Urothelium cell line (cell line): Measurements from ENCODE around the gene ZNF157.
A peak's percentile ranks its signal among the peaks of the same experiment; 100 is the strongest.
"Not testable (repeated sequence)": the region's sequence is repeated elsewhere in the genome, so short reads cannot be mapped to it uniquely, and the experiment has no call there.

Experiments used
- DNase-seq: peaks from one replicate; pipeline ENCODE4 v3.0.0; 2011; ENCODE audit warnings: low spot score, mixed read lengths
- FAIRE-seq: peaks from 2 replicates; lab custom pipeline; 2011; peaks lifted over from hg19 to GRCh38; lab: Jason Lieb, UNC

The ZNF157 gene

DNA sequence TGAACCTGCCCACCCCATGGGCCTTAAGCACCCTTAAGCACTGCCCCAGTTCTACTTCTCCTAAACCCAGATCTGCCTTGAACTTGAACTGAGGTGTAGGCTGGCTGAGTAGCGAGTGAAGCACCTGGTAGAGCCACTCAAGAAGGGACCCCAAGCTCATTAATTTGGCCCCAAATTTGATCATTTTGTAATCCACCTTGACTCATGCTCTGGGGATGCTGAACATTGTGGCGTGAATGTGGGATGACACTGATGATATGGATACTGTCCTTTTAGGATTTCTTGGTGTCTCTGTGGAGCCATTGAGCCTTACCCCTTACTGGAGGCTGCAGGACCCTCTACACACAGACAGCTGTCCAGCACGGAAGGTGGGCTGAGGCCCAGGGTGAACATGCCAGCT is at the start of gene ZNF157:
Gene ZNF157, plus strand, starts transcription at position 301 of the 400 bp plus-strand sequence. Its CDS starts 91 bp downstream, at position 392.
- DNase-seq: no peak
- FAIRE-seq: no peak

DNA sequence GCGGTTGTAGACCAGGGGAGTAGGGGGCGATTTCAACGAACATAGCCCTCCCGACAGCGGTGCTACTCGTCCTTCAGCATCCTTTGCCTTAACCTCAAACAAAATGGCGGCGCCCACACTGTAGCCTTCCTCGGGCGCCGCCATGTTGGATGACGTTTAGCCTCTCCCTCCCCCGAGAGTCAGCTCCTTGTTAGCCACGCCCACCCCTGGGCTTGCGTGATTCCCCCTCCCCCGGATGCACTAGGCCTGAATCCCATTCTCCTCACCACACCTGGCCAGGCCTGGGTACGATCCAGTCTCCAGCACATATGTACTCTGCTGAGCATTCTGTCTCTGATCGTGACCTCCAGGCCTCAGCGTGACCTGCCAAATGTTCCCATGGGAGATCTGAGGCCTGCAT is 49.0 kb upstream of the ZNF157 start:
- DNase-seq: no peak
- no peak for FAIRE-seq

DNA sequence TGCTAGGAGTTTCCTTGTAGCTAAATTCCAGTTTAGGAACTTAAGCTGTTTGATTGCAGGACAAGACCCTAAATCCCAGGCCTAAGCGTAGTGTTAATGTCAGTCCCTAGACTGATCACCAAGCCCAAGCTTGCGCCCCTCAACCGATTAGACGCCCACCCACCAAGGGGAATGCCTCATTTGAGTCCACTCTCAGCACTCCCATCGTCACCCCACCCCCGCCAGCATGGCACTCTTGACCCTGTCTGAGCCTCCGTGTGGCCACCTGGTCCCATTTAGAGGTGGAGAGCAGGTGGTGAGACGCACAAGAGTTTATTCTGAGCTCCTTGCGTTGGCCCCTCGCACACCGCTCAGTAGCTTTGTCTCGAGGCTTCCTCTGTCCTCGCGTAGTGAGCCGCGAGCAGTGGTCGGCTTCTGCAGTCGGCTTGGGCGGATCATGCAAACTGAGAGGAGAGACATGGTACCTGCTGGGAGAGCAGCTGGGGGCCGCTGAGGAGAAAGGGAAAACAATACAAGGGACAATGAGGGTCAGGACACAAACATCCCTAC is 48.5 kb upstream of the ZNF157 start:
- FAIRE-seq (no peak), DNase-seq (no peak)

DNA sequence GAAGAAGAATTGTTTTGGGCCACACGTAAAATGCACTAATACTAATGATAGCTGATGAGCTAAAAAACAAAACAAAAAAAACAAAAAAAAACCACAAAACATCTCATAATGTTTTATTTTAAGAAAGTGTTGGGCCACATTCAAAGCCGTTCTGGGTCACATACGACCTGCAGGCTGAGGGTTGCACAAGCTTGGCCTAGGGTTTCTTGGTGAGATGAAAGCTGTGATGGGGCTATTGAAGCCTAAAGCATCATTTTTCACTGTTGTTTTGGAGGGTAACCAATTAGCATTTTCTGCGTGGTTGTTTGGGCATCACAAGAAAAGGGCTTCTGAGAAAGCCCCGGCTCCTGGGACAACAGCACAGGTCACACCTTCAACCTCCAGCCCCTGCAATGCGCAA is 42.5 kb upstream of the ZNF157 start:
- FAIRE-seq (no peak), DNase-seq (no peak)

DNA sequence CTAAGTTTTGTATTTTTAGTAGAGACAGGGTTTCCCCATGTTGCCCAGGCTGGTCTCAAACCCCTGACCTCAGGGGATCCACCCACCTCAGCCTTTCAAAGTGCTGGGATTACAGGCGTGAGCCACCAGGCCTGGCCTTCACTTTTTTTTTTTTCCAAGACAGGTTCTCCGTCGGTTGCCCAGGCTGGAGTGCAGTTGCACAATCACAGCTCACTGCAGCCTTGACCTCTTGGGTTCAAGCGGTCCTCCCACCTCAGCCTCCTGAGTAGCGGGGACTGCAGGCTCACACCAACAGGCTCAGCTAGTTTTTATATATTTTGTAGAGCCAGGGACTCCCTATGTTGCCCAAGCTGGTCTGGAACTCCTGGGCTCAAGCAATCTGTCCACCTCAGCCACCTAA is 37.6 kb upstream of the ZNF157 start:
- not testable (repeated sequence) for DNase-seq, FAIRE-seq

DNA sequence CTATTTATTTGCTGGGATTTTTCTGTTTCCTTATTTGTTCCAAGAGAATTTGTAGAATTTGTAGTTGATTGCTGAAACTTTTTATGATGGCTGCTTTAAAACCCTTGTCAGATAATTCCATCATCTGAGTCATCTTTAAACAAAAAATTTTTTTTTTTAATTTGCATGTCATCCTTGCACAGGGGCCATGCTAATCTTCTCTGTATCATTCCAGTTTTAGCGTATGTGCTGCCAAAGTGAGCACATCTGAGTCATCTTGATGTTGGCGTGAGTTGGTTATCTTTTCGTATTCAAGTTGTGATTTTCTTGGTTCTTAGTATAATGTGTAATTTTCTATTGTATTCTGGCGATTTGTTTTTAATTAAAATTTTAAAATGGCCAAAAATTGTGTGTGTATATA is 18.7 kb upstream of the ZNF157 start:
- FAIRE-seq (no peak), DNase-seq (no peak)

DNA sequence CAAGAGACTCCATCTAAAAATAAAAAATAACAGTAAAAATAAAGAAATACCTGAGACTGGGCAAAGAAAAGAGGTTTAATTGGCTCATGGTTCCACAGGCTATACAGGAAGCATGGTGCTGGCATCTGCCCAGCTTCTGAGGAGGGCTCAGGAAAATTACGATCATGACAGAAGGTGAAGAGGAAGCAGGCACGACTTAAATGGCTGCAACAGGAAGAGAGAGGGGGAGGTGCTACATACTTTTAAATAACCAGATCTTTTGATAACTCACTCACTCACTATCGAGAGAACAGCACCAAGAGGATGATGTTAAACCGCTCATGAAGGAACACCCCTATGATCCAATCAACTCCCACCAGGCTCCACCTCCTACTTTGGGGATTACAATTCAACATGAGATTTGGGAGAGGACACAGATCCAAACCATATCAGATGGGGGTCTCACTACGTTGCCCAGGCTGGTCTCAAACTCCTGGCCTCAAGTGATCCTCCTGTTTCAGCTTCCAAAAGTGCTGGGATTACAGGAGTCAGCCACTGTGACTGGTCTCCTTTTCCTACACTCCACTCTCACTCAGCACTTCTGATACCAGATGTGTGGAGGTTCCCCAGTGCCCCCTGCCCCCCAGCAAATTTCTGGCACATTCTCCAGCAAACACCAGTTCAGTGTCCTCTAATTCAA is 11.9 kb upstream of the ZNF157 start:
- DNase-seq: no peak
- no peak for FAIRE-seq

DNA sequence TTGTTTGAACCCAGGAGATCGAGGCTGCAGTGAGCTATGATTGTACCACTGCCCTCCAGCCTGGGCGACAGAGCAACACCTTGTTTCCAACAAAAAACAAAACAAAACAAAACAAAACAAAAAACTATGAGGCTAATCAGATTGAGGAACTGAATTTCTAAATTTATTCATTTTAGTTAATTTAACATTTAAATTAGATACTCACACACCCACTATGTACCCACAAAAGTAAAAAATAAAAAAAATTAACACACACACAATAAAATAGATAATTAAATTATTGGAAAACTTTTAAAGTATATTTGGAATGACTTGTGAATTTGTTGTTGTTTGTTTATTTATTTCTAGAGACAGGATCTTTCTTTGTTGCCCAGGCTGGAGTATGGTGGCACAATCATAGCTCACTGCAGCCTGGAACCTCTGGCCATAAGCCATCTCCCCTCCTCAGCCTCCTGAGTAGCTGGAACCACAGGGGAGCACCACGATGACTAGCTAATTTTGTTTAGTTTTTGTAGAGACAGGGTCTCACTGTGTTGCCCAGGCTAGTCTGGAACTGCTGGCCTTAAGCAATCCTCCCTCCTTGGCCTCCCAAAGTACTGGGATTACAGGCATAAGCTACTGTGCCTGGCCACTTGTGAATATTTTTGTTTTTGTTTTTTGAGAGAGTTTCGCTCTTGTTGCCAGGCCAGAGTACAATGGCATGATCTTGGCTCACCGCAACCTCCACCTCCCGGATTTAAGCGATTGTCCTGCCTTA is 9.8 kb upstream of the ZNF157 start:
- DNase-seq (no peak), FAIRE-seq (no peak)

DNA sequence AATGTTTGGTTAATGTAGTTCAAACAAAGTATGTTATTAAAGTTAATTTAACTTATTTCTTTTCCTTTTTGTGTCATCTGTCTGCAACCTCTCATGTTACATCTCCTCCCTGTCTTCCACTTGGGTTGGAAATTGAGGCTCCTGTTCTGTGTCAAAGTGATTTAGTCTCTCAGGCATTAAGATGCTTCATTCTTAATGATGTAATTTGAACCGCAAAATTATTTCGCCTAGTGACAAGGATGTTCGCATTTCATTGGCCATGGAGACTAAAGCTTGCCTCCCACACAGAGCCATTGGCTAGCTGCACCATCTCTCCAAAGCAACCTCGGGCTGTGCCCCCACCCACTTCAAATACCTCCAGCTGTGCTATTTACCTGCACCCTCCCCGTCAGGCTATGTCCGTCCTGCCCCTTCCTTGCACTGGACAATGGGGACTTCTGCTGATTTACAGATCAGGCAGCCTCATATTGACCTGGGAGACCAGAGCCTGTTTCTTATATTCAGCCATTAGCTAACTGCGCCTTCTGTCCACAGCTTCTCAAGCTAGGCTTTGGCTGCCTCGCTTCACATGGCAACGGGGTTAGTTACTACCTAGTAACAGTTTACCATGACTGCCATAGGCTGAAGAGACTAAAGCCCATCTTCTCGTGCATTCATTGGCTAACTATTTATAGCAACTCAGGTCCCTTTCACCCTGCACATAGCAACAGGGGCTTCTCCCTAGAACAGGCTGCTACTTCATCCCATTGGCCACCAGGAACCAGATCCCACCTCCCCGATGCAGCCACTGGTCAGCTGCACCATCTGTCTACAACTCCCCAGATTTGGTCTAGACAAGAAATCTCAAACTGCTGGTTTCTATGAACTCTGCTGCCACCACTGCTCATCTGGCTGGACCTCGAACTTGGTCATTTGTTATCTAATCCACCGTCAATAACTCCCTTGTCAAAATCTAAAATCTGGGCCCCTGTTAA is 8.6 kb upstream of the ZNF157 start:
- peak; percentile 32 for FAIRE-seq
- peak; percentile 78 for DNase-seq

DNA sequence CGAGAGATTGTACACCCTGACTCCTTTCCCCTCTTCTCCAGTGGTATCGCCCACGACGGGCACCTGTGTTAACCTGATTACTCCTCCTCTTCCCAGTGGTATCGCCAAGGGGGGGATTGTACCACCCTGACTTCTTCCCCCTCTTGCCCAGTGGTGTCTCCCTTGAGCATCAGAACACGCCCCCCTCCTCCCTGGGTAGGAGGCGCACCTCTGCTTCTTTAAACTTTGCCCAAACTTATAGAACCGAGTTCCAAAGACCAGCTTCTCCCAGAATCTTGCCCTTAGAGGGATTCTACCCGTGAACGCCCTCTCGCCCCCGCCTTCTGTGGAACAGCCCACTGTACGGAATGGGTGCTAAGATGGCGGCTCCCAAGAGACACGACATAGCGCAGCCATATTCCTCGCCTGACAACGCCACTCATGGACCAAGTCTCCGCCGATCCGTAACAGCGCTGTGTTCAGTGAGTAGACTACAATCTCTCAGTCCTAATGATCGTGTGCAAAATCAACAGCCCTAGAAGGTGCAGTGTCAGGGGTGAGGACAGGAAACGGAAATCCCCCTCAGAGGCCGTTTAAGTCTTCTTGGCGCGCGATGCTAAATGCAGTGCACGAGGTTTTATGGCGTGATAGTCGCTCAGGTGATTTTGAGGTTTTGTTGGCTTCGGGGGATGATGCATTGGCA is 4.2 kb upstream of the ZNF157 start:
- peak; percentile 27 for FAIRE-seq
- peak; percentile 78 for DNase-seq

DNA sequence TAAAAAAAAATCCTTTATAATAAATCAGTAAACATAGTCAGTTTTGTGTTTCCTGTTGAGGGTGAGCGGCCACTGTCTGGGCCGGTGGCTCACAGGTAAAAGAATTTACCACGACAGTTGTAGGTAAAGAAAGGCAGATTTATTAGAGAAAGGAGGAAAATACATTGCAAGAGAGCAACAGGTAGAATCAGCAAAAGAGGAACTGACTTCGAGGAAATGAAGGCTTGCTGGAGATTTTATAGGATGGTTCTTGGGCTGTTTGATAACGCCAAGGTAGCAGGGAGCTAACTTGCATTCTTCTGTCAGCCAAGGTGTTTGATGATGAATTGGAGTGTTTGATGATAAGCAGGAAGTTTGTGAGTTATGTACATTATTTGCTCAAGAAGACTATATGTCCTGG is 2.8 kb downstream of the ZNF157 start:
- no peak for FAIRE-seq
- DNase-seq: no peak

DNA sequence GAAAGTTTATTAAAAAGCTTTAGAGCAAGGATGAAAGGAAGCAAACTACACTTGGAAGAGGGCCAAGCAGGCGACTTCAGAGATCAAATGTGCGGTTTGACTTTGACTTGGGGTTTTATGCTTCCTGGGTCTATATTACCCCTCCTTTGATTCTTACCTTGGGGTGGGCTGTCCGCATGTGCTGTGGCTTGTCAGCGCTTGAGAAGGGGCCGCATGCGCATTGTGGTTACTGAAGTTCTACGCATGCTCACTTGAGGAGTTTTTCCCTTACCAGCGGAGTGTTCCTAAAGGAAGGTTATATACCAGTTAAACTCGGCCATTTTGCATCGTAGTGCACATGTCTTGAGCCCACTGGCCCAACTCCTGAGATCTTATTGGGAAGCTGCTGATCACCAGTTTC is 9.9 kb downstream of the ZNF157 start:
- FAIRE-seq: no peak

DNA sequence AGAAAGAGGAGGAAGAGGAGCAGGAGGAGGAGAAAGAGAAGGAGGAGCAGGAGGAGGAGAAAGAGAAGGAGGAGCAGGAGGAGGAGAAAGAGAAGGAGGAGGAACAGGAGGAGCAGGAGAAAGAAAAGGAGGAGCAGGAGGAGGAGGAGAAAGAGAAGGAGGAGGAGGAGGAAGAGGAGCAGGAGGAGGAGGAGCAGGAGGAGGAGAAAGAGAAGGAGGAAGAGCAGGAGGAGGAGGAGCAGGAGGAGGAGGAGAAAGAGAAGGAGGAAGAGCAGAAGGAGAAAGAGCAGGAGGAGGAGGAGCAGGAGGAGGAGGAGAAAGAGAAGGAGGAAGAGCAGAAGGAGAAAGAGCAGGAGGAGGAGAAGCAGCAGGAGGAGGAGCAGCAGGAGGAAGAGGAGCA is 10.5 kb downstream of the ZNF157 start:
- not testable (repeated sequence) for FAIRE-seq, DNase-seq

More for the DNA sequence above, 9.9 kb downstream of the ZNF157 start:
- DNase-seq: no peak

DNA sequence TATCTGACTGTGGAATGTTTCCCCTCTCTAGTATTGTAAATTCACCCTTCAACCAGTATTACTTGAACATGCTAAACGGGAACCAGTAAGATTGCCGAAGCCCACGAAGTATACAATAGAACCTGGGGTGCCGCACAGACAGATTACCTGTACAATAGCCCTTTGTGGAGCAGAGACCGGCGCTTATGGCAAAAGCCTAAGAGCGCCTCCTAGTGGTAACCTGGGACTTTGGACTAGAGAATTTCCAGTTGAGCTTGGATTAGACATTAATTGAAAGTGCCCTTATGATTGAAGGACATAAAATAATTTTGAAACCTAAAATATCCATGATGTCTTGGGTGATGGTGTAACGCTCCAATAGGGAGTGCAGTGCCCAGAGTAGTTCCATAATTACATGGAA is 14.1 kb downstream of the ZNF157 start:
- DNase-seq (peak; percentile 46), FAIRE-seq (no peak)

DNA sequence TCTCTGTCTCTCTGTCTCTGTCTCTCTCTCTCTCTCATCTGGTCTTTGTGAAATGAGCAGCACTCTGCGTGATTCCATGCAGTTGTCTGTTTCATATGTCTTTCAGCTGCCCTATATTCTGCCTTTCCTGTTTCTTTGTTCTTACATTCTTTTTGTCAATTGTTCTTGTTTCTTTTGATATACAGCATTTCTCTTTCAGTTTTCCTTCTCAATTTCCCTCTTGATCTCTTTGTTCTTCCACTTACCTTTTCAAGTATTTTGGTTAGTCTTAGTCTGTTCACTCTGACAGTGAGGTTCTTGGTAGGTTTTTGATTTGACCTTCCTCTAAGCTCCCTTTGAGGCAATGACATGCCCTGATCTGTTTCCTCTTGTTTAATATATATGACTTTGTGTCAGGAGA is 20.4 kb downstream of the ZNF157 start:
- DNase-seq (no peak), FAIRE-seq (no peak)

DNA sequence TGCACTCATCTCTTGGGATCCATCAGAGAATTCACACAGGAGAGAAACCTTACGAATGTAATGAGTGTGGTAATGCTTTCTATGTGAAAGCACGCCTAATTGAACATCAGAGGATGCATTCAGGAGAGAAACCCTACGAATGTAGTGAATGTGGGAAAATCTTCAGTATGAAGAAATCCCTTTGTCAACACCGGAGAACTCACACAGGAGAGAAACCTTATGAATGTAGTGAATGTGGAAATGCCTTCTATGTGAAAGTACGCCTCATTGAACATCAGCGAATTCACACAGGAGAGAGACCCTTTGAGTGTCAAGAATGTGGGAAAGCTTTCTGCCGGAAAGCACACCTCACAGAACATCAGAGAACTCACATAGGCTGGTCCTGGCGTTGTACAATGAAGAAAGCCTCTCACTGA is 42.8 kb downstream of the ZNF157 start:
- no peak for FAIRE-seq
- no peak for DNase-seq

DNA sequence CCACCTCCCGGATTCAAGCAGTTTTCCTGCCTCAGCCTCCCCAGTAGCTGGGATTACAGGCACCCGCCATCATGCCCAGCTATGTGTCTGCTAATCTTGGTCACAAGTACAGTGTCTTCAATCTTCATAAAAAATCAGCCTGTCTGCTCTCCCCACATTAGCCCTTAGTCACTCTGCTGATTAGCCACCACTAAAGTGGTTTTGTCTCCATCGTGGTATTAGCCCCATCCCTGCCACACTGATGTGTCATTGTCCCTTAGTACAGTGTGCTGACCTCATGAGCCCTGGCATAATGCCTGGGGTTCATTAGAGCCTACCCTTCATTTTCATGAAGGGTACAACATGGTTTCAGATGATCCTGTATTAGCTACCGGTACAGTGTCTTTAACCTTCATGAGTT is 49.9 kb downstream of the ZNF157 start:
- FAIRE-seq (no peak), DNase-seq (no peak)

DNA sequence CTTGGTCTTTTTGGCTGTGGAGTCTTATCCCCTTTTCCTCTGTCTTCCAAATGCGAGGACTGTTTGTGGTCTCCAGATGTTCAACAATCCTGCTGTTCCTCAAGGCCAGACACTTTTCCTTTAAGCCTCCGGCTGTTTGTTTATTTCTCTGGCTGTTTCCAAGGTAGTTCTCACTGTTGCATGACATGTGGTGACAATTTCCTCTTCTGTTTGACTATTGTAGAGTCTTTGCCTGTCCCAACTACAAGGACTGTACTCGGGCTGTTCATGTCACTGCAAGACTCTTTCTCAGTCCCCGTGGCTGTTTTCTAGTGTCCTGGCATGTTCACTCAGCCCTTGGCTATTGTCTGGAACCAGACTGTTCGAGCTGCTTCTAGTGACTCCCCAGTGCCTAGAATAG is 50.6 kb downstream of the ZNF157 start:
- DNase-seq (no peak), FAIRE-seq (no peak)

DNA sequence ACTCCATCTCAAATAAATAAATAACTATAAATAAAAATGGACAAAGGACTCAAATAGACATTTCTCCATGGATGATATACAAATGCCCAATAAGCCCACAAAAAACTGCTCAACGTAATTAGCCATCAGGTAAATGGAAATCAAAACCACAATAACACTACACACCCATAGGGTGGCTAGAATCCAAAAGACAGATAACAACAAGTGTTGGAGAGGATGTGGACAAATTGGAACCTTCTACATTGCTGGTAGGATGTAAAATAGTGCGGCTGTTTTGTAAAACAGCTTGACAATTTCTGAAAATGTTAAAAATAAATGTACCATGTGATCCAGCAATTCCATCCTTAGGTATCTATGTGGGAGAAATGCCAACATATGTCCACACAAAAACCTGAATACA is 52.1 kb downstream of the ZNF157 start:
- FAIRE-seq: no peak
- DNase-seq: no peak

DNA sequence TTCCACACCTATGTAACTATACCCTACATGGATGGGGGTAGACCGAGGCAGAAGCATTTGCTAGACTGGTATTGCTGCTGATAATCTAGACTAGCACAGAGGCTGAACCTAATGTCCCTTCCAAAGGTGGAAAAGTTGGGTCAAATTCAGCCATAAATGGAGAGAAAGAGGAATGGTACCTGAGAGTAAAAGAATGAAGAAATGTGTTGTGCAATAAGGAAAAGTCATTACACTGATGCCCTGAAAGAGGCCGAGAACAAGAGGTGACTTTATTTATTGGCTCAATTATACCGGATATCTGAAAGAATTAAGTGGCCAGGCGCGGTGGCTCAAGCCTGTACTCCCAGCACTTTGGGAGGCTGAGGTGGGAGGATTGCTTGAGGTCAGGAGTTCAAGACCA is 60.5 kb downstream of the ZNF157 start:
- DNase-seq (no peak), FAIRE-seq (no peak)
